Right forelimb (tissue), 1 donor: ENCODE data around the gene NKX3-2.

Source experiments
- DNase-seq: peaks from one replicate; pipeline ENCODE4 v3.0.0-alpha.2; 2018

NKX3-2 gene

DNA sequence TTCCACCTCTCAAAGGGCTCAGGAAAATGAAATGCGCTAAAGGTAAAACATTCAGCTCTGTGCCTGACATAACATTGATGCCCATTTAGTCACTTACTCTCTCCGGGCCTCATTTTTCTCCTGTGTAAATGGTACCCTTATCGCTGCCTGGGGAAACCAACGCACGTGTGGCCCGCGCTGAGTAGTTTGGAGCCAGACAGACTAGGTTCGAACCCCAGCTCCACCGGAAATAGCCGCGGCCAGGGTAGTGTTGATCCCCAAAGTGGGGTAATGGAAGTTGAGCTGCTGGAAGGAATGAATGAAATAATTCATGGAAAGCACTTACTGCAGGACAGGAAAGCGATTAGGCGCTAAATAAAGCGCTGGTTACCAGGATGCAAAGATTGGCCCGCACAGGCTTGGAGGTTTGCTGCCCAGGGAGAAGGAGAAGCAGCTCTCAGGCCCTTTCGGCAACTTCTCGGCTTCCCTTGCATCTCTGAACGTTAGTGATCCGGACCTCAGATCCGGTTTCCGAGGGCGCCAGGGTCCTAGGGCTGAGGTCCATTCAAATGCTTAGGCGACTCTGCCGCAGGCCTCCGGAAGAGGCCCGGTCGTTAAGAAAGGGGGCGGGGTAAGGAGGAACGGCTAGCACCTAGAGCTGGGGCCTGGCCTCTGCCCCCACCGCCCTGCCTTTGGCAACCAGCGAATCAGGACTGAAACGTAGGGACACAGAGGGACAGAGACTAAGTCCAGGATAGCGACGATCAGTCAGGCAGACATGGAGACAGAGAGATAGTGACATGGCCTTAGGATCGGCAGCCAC, 13.3 kb downstream of the NKX3-2 start:
- DNase-seq: peak; percentile 44

- no peak for DNase-seq
Measured at GRCh38 chr4:13529128-13529919, 15.0 kb downstream of the NKX3-2 start.

DNA sequence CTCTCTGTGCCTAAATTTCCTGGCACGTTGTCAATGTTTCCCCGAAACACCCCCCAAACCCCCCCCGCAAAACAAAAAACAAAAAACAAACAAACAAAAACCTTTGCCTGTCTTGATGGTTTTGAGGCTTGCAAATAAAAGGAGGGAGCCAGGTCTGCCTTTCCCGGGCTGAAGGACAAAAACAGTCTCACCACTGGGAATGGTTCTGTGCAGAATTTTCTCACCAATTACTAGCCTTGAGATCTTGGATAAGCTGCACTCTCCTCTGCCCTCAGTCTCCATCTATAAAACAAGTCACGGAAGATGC, 15.5 kb downstream of the NKX3-2 start:
- no peak for DNase-seq

GRCh38 chr4:13527981-13528820, 16.1 kb downstream of the NKX3-2 start:
- DNase-seq: no peak

- DNase-seq: no peak
Measured at GRCh38 chr4:13527192-13527980, 16.9 kb downstream of the NKX3-2 start.

DNA sequence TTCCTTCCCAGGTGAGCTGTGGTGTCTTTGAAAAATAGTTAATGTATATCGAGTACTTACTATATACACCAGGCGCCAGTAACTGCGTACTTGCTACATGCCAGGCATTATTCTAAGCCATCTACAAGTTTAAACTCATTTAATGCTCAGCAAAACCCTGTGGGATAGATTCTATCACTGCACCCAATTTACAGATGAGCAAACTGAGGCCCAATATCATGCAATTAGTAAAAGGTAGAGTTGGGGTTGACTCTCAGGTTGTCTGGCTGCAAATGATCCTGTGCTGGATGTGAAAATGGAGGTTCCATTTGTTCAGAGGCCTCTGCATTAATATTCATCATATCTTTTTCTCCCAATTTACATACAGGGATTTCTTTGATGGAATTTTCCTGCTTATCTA, 17.6 kb downstream of the NKX3-2 start:
- no peak for DNase-seq

DNA sequence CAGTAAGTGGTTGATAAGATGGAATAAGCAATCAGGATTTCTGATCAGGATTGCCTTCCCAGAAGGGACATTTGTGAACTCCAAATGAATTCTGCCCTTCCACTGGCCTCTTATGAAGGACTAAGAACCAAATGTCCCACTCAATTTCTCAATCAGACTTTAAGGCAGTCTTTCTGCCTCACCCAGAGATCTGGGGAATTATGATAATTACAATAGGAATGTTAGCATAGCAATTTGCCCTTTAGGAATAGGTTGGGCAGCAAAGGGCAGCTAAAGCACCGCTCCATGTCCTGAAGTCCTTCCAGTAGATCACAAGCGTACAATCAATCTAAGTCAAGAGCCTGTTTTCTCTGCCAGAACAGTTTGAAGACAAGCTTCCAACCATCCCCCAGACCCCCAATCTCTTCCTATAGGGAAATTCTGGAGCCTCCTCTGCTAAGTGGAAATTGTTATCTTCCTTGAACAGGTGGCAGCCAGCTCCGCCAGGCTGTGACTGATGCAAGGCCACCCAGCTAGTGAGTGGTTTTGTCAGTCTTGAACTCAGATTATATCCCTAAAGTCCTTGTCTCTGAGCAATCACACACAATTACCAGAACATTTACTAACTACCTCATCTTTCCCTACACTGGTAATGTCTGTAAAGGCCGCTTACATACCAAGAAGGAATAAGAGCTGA, 18.6 kb downstream of the NKX3-2 start:
- no peak for DNase-seq

DNA sequence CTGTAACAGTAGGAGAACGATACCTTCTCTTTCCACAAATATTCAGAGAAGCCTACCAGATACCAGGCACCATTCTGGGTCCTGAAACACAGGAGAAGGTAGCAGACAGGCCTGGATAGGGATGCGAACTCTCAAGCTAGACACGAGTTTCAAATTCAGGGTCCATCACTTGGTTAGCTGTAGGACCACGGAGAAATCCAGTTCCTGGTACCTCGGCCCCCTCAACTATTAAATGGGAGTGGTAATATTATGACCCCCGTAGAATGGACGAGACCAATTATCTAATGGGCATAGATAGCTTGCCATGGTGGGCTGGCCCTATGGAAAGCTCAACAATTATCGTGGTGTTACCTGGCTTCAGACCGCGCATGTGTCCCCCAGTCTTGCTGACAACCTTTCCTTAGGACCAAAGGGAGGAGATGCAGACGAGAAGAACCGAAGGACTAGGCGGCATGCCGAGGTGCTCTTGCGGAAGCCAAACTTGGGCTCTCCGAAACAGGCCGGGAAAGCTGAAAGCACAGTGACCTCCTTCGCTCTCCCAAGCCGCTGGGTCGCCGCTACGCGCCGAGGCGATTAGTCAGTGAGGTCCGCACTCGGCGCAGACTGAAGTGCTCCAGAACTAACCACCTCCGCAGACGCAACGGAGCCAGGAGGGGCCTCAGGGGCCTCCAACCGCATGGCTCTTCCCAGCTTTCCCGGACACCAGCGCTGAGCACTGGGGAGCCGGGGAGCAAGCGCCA, 19.6 kb downstream of the NKX3-2 start:
- no peak for DNase-seq

DNA sequence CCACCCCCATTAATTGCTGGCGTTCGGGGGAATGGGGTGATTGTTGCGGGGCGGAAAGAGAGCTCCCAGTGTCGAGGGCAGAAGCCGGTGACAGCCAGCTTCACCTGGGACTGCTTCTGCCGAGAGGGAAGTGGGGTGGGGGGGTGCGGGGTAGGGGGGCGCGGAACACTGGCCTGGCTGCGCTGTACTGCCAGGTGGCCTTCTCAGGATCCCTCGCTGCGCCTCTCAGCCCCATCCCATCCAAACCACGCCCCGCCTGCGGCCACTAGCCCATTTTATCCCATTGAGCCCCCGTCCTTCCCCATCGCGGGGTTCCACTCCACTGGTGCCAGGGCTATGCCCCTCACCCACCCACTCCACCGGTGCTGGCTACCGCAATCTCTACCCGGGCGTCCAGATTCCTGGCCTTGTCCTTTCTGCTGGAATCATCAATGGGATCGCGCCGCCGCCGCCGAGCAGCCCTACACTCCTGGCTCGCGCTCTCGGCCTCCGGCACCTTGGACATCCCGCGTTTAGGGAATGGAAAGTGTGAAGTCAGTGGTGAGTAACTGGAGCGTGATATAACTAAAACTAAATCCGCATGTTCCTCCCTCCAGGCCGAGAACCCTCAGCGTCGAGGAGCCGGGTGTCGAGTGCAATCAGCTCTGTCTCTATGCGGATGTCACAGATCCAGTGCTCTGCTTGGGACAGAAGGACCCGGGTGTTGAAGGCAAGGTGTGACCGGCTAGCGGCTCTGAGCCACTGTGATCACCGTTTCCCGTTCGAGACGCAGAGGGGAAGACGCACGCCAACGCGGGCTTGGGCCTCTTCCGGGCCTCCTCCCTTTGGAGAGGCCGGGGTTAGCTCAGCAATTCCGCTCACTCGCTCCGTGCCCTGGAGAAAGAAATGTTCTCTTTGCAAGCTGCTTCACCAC, 20.5 kb downstream of the NKX3-2 start:
- no peak for DNase-seq

GRCh38 chr4:13523105-13523477, 21.2 kb downstream of the NKX3-2 start:
- no peak for DNase-seq

GRCh38 chr4:13522282-13523104, 21.8 kb downstream of the NKX3-2 start:
- peak; percentile 49 for DNase-seq

- DNase-seq: no peak
Measured at GRCh38 chr4:13521047-13521446, 23.3 kb downstream of the NKX3-2 start.

DNA sequence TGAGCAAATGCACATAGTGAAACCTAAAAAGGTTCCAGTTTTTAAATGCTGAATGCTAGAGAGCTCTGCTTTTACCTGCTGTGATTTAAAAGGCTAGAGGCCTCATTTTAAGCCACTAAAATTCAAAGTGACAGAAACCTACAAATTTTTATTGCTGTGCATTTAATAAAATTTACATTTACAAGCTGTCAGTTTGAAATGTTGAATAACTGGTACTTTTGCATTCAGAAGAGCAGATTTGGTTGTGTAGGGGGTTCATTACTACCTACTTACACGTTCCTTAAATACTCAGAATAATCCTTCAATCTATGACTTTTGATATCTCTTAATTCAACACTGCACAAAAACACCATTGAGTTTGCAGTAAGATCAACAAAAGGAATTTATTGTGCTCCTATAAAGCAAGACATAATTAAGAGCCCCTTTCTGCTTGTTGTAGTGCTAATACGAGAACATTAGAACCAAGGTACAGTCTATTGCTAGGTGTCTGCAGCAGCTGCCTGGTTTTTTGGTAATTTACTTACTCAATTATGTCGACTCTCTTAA, 27.9 kb downstream of the NKX3-2 start:
- DNase-seq: no peak

GRCh38 chr4:13515268-13515667, 29.0 kb downstream of the NKX3-2 start:
- DNase-seq: no peak

- DNase-seq: no peak
Measured at GRCh38 chr4:13514722-13515121, 29.6 kb downstream of the NKX3-2 start.

DNA sequence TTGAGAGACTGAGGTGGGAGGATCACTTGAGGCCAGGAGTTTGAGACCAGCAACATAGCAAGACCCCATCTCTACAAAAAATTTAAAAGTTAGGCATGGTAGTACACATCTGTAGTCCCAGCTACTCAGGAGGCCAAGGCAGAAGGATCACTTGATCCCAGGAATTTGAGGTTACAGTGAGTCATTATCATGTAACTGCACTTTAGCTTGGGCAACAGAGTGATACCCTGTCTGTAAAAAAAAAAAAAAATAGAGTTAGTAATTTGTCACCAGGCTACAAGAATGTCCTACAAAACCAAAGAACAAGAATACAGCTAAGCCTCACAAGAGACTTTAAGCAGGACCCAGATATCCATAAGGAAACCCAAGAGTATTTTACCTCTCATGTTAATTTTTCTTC, 33.2 kb downstream of the NKX3-2 start:
- no peak for DNase-seq

- DNase-seq: no peak
Measured at GRCh38 chr4:13509442-13509841, 34.9 kb downstream of the NKX3-2 start.

DNA sequence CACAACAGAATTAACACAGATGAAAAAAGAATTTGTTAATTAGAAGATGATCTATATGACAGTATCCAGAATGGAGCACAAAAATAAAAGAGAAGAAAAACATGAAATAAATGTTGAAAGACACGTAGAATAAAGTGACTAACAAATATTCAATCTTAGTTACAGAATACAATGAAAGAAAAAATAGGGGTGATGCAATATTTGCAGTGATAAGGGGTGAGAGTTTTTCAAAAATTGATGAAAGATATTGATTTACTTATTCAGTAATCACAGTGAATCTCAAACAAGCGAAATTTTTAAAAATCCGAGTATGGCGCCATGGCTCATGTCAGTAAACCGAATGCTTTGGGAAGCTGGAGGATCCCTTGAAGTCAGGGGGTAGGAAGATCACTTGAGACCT, 39.9 kb downstream of the NKX3-2 start:
- DNase-seq: no peak

- DNase-seq: no peak
Measured at GRCh38 chr4:13498469-13498868, 45.8 kb downstream of the NKX3-2 start.
